HG03342 (cell line): ENCODE data around the gene PRKAG3.
"Not testable (repeated sequence)": the region's sequence is repeated elsewhere in the genome, so short reads cannot be mapped to it uniquely, and the experiment has no call there.

Experiments used
- ATAC-seq: cut with Tn5 transposase; IDR thresholded peaks from one replicate; pipeline ENCODE4 v1.9.1; 2021; ENCODE audit warnings: mild to moderate bottlenecking, moderate library complexity; ENCODE audit not compliant: unreplicated experiment

The PRKAG3 gene

GRCh38 chr2:218783688-218784087 is 47.9 kb downstream of the PRKAG3 start:
- no peak for ATAC-seq

- no peak for ATAC-seq
Measured at GRCh38 chr2:218782528-218782844, 49.1 kb downstream of the PRKAG3 start.

GRCh38 chr2:218781691-218782527 is 49.7 kb downstream of the PRKAG3 start, which contains the start of gene CYP27A1:
Gene CYP27A1, plus strand, starts transcription at chr2:218782147. Its CDS starts 36 bp downstream, at chr2:218782183.
- ATAC-seq, result no peak

- no peak for ATAC-seq
Measured at GRCh38 chr2:218780851-218781690, 50.5 kb downstream of the PRKAG3 start.

- no peak for ATAC-seq
Measured at GRCh38 chr2:218780046-218780445, 51.6 kb downstream of the PRKAG3 start.

- ATAC-seq, result no peak
Measured at GRCh38 chr2:218777276-218777990, 54.2 kb downstream of the PRKAG3 start.

GRCh38 chr2:218776488-218776887 is 55.1 kb downstream of the PRKAG3 start:
- ATAC-seq, result no peak

- no peak for ATAC-seq
Measured at GRCh38 chr2:218773881-218774280, 57.7 kb downstream of the PRKAG3 start.

GRCh38 chr2:218772759-218773158 is 58.8 kb downstream of the PRKAG3 start:
- ATAC-seq, result not testable (repeated sequence)
